Left lung (tissue), 10 donors: ENCODE measurements around the gene DNMT3B. TPM values are rescaled to one million over a fixed set of nuclear protein-coding genes. Genes with fewer than 3 reads are reported as not detected.

Experiments
- ATAC-seq: fragments of 200-7000 bp; cut with Tn5 transposase; one replicate; pipeline ENCODE4 v1.9.1; 2020; ENCODE audit warnings: moderate library complexity
- DNase-seq, 4 donors: peaks; one replicate each; pipeline ENCODE4 v3.0.0-alpha.2; 2013 to 2020
- H3K27ac ChIP-seq, 2 donors: fragments of 200-600 bp; sonication (generic) in 1 of 2; one replicate each; pipeline versions ENCODE4 v1.5.0 to v1.8.0; 2020 to 2021
- H3K27me3 ChIP-seq, 2 donors: fragments of 200-600 bp; sonication (generic) in 1 of 2; one replicate each; pipeline versions ENCODE4 v1.5.0 to v1.8.0; 2020 to 2021
- H3K36me3 ChIP-seq, 2 donors: fragments of 200-600 bp; sonication (generic) in 1 of 2; one replicate each; pipeline versions ENCODE4 v1.5.0 to v1.8.0; 2020 to 2021
- H3K4me1 ChIP-seq, 2 donors: fragments of 200-600 bp; one replicate each; pipeline ENCODE4 v1.8.0; 2021
- H3K4me3 ChIP-seq, 2 donors: fragments of 200-600 bp; sonication (generic) in 1 of 2; one replicate each; pipeline versions ENCODE4 v1.5.0 to v1.8.0; 2020 to 2021; ENCODE audit warnings: mild to moderate bottlenecking in 1 of 2
- H3K9me3 ChIP-seq, 2 donors: fragments of 200-600 bp; sonication (generic) in 1 of 2; one replicate each; pipeline versions ENCODE4 v1.5.0 to v1.8.0; 2020 to 2021
- intact Hi-C, 2 donors: fragments of 100-400 bp; cut with DNase I; formaldehyde crosslinking; loops; one replicate each; pipeline versions ENCODE4 v1.11.2 to v1.14.2; 2022
- polyA plus RNA-seq, 6 donors: library from polyadenylated mRNA; unstranded; fragments of 120-200 nt; gene quantifications; one replicate each; pipeline ENCODE4 v1.2.1, GENCODE V29; 2013; ENCODE audit not compliant: insufficient read length in 6 of 6
- total RNA-seq, 2 donors: library from RNA; stranded (reverse); fragmentation: NEBNext Ultra II Directional; extraction: Animal tissue kit (Norgen Biotek cat#: 25700); gene quantifications; one replicate each; pipeline ENCODE4 v1.2.1, GENCODE V29; 2021
- TF ChIP-seq, protein P1 (sequence below), 2 donors: fragments of 200-600 bp; sonication (generic) in 1 of 2; IDR thresholded peaks; one replicate each; pipeline versions ENCODE4 v1.5.0 to v1.8.0; 2021; ENCODE audit warnings: antibody characterized with exemption in 2 of 2
- donor health status: DM: no; HTN: yes; CAD: no.
- donor health status: DM: no; HTN: no; CAD: no.

Gene DNMT3B
- total and polyA plus RNA-seq, 8 donors = 0.86 to 8.3 (median 6.4) TPM

DNA sequence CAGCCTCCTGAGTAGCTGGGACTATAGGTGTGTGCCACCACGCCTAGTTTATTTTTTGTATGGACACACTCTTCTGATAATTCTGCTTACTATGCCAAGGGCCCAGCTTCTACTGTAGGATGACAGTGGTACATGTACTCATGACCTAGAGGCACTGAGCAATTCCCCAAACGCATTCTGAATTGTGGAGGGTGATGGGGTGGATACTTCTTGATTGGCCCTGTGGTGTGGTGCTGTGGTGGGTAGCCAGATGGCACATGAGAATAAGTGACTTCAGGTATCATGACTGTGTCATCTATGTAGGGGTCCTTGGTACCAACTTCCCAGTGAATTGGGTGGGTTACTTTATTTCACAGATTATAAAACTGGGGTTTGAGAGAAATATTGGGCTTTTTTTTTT, 11.0 kb downstream of the DNMT3B start:
- Histone ChIP-seq H3K4me3 (no peak overlapping the region), H3K36me3 (no peaks in the 10 kb centered on the region), H3K27ac (no peak overlapping the region), H3K27me3 (no peaks in the 10 kb centered on the region), H3K4me1 (peaks cover 0 to 6% of the 10 kb centered on the region in 2 donors), H3K9me3 (no peaks in the 10 kb centered on the region)
- TF ChIP-seq, protein P1, sequence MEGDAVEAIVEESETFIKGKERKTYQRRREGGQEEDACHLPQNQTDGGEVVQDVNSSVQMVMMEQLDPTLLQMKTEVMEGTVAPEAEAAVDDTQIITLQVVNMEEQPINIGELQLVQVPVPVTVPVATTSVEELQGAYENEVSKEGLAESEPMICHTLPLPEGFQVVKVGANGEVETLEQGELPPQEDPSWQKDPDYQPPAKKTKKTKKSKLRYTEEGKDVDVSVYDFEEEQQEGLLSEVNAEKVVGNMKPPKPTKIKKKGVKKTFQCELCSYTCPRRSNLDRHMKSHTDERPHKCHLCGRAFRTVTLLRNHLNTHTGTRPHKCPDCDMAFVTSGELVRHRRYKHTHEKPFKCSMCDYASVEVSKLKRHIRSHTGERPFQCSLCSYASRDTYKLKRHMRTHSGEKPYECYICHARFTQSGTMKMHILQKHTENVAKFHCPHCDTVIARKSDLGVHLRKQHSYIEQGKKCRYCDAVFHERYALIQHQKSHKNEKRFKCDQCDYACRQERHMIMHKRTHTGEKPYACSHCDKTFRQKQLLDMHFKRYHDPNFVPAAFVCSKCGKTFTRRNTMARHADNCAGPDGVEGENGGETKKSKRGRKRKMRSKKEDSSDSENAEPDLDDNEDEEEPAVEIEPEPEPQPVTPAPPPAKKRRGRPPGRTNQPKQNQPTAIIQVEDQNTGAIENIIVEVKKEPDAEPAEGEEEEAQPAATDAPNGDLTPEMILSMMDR (IDR thresholded peaks at IDR 0.05) = no peak
- DNase-seq (no peak), ATAC-seq (no peak)
- intact Hi-C loops = no loop called here

DNA sequence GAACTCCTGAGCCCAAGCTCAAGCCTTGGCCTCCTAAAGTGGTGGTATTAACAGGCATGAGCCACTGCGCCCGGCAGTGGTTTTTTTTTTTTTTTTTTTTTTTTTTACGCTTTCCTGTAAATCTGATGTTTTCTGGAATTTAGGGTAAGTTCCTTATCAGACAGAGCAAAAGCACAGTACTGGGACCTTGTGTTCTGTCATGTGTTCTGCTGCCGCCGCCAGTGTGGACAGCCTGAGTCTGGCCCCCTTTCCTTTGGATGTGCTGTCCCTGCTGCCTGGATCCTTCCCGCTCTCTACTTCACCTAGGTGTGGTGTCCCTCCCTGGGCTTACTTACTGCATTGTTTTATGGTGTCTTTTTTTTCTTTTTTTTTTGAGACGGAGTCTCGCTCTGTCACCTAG, 11.7 kb downstream of the DNMT3B start:
- H3K9me3 ChIP-seq = no peaks in the 10 kb centered on the region
- intact Hi-C loops = no loop called here
- no peaks in the 10 kb centered on the region for H3K36me3 ChIP-seq
- H3K27me3 ChIP-seq = no peaks in the 10 kb centered on the region
- no peak overlapping the region for H3K4me3 ChIP-seq
- H3K4me1 ChIP-seq = peaks cover 0 to 6% of the 10 kb centered on the region in 2 donors
- no peak for ATAC-seq
- no peak overlapping the region for H3K27ac ChIP-seq
- TF ChIP-seq, protein P1 (IDR thresholded peaks at IDR 0.05) = no peak
- no peak for DNase-seq

DNA sequence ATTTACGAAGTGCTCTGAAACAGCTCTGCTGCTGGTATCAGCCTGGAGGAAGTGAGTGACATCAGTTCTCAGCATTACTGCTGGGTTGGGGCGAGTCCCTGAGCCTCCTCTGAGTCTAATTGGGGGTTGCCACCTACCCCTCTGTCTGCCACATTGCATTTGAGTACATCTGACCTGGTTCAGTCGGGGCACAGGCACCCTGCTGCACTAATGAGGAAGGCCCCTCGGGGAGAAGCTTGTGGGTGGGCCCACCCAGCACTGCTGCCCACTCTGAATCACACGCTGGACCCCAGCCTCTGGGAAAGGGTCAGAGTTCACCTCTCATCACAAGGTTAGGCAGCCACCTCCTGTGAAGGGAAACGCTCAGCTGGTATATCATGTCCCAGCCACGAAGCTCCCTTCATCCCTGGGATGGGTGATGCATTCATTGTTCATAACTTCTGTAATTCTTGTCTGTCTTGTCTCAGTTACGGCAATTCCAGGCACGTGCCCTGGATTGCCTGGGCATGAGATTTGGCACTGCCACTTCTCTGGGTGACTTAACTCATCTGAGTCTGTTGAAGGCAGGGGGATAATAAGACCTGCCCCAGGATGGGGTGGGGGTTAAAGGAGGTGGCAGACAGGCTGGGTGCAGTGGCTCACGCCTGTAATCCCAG, 13.3 kb downstream of the DNMT3B start:
- intact Hi-C loops = loop anchor here in 1 of 2 donors (5.0 kb wide), 1 partner anchor 103 kb away; the partner anchor contains the start of gene C20orf203
- no peaks in the 10 kb centered on the region for H3K27me3 ChIP-seq
- TF ChIP-seq, protein P1 (IDR thresholded peaks at IDR 0.05) = no peak
- H3K9me3 ChIP-seq = no peaks in the 10 kb centered on the region
- H3K36me3 ChIP-seq = no peaks in the 10 kb centered on the region
- H3K4me1 ChIP-seq = peaks cover 0 to 6% of the 10 kb centered on the region in 2 donors
- no peak overlapping the region for H3K27ac ChIP-seq
- no peak for DNase-seq
- no peak overlapping the region for H3K4me3 ChIP-seq
- no peak for ATAC-seq

DNA sequence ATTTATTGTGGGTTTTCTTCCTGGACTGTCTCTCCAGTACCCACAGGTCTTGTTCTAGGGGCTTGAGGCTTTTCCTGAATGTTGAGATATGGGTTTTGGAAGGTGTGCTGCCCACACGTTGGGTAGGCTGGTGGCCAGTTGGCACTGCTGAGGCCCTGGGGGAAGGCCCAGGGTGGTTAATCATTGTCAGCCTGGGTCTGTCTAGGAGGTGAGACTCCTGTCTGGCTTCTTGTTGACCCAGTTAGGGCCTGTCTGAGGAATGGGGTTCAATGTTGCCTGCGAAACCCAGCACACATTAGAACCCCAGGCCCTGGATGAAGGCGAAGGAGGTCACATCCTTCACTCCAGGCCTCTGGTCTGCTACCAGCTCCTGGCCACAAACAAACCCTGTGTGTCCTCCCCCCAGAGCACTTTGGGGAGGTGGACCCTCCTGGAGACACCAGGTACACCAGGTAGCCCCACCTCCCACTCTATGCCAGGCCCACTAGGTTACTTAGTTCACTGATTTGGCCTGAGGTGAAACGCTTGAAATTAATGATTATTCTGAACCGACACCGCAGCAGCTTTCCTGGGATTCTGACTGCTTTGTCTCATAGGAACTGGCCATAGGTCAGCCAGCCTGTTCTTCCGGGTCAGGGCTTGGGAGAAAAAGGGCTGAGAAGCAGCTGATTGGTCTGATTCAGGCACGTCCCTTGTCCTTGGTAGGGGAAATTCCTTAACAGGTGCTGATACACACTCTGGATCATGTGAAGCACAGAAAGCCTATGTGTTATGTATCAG, 15.2 kb downstream of the DNMT3B start:
- H3K27ac ChIP-seq = no peak overlapping the region
- H3K9me3 ChIP-seq = no peaks in the 10 kb centered on the region
- H3K36me3 ChIP-seq = no peaks in the 10 kb centered on the region
- TF ChIP-seq, protein P1 (IDR thresholded peaks at IDR 0.05) = no peak
- no peak for DNase-seq
- no peaks in the 10 kb centered on the region for H3K27me3 ChIP-seq
- ATAC-seq = peak; percentile 61
- H3K4me1 ChIP-seq = peaks cover 0 to 6% of the 10 kb centered on the region in 2 donors
- H3K4me3 ChIP-seq = no peak overlapping the region
- intact Hi-C loops = loop anchor here in 1 of 2 donors (5.0 kb wide), 1 partner anchor 105 kb away; the partner anchor contains the start of gene C20orf203
